NCI-H748 treated with DMSO at 0.1 percent for 48 hours (cell line): ENCODE measurements around the gene SLC22A3.
"Not testable (repeated sequence)": the region's sequence is repeated elsewhere in the genome, so short reads cannot be mapped to it uniquely, and the experiment has no call there.

Source experiments
- DNase-seq: peaks from one replicate; lab custom pipeline; 2025; lab: John Stamatoyannopoulos, UW

The SLC22A3 gene

DNA sequence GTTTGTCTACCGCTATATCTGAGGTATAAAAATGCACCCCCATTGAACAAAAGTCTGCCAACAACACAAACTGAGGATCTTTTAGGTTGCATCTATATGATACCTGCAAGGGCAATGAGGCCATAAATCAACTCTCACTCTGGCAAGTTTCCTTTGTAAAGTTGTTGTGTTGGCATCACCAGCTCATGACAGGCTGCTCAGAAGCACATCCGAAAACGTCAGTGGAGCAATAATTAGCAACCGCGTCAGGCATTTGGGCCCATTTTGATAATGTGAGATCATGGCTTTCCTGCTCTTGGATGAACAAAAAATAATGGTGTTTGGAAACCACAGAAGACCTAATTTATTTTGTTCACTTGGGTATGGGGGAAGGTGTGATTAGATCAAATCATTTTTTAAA, 12.0 kb upstream of the SLC22A3 start:
- no peak for DNase-seq

GRCh38 chr6:160337301-160337700, 10.9 kb upstream of the SLC22A3 start:
- DNase-seq = no peak

GRCh38 chr6:160337991-160338390, 10.2 kb upstream of the SLC22A3 start:
- no peak for DNase-seq

DNA sequence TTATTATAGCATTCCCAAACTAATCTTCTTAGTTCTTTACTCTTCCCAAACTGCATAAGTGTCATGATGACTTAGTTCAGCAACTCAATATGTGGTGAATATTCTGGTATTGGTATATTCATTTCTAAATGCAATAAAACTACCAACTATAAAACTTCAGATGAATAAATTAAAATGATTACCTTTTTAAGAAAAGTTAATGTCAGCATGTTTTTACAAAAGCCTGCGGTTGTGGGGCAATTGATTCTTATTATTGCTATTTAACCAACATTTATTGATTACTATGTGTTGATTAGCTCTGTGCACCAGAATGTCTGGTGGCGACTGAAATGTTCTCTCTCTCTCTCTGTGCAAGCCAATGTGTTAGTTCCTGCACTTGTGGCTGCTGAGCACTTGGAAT, 5.0 kb upstream of the SLC22A3 start:
- DNase-seq = no peak

GRCh38 chr6:160344271-160344670, 3.9 kb upstream of the SLC22A3 start:
- DNase-seq = no peak

DNA sequence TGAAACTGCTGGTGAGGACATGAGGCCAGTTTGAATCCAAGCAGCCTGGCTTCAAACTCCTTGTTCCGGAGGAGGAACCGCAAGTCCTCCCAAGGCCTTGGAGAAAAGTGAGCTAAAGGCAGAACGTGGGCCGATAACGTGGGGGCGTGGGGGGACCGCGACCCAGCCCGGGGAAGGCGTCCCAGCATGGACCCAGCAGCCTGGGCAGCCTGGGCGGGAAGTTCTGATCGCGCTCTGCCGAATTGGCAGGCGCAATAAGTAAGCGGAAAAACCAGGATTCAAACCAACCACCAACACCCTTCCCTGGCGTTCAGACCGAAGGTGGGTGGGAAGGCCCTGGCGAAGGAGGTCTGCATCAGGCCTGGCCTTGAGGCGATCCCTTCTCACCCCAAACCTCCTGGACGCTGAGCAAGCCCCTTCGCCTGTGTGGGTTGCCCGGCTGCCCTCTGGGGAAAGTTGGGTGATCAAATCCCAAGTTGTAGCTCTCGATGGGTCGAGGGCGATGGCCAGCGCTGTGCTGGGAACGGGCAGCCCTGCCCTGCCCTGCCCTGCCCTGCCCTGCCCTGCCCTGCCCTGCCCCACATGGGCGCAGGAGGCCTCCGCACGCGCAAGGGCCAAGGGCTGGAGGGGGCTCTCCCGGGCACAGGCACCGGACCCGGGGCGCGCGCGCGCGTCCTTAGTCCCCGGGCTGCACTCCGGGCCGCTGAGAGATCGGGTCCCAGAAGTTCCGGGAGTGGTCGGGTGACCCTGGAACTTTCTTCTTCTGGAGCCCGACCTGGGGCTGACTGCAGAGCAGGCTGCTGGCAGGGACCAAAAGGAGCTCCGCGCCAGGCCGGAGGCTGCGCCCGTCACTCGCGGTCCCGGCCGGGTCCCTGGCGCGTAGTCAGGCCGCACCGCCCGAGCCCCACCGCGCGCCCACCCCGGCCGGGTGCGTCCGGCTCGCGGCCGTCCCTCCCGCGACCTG, 637 bp upstream of the SLC22A3 start:
- no peak for DNase-seq

- DNase-seq = no peak
Measured at GRCh38 chr6:160349020-160349441, 853 bp downstream of the SLC22A3 start.

GRCh38 chr6:160349814-160350350, 1.7 kb downstream of the SLC22A3 start:
- DNase-seq = no peak

GRCh38 chr6:160353950-160354496, 5.8 kb downstream of the SLC22A3 start:
- DNase-seq = no peak

- DNase-seq = no peak
Measured at GRCh38 chr6:160355001-160355400, 6.8 kb downstream of the SLC22A3 start.

- DNase-seq = no peak
Measured at GRCh38 chr6:160356074-160356744, 8.0 kb downstream of the SLC22A3 start.

GRCh38 chr6:160357088-160357487, 8.9 kb downstream of the SLC22A3 start:
- no peak for DNase-seq

- DNase-seq = no peak
Measured at GRCh38 chr6:160358225-160359119, 10.3 kb downstream of the SLC22A3 start.

DNA sequence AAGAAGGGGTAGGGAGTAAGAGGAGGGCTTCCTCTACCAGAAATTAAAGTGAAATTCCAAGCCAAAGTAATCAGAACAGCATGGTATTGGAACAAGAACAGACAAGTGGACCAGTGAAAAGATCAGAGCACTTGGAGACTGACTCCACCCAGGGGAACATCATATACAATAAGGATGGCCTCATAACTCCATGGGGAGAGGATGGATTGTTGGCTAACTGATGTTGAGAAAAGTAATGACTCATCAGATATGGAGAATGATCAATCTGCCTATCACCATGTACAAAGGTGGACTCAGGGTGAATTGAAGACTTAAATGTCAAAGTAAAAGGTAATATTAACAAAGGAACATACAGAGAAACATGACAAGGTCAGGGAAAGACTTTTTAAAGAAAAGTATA, 12.8 kb downstream of the SLC22A3 start:
- no peak for DNase-seq

DNA sequence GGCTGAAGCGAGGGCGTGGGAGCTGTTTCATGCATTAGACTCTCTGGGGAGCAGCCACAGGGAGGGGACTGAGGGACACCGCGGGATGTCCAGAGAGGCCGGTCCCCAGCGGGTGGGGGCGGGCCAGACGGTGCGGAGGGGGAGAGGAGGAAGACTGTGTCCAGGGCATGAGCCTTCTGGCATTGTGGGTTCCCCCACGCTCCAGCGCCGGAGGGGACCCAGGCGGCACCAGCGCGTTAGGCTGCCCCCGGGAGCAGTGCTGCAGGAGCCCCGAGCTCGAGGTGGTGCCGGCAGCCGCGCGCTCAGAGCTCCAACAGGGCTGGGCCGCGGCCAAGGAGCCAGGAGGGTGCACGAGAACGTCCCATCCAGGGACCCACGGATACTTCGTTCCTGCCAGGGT, 14.4 kb downstream of the SLC22A3 start:
- no peak for DNase-seq

- DNase-seq = no peak
Measured at GRCh38 chr6:160363016-160363996, 15.1 kb downstream of the SLC22A3 start.

GRCh38 chr6:160365117-160365516, 16.9 kb downstream of the SLC22A3 start:
- no peak for DNase-seq

DNA sequence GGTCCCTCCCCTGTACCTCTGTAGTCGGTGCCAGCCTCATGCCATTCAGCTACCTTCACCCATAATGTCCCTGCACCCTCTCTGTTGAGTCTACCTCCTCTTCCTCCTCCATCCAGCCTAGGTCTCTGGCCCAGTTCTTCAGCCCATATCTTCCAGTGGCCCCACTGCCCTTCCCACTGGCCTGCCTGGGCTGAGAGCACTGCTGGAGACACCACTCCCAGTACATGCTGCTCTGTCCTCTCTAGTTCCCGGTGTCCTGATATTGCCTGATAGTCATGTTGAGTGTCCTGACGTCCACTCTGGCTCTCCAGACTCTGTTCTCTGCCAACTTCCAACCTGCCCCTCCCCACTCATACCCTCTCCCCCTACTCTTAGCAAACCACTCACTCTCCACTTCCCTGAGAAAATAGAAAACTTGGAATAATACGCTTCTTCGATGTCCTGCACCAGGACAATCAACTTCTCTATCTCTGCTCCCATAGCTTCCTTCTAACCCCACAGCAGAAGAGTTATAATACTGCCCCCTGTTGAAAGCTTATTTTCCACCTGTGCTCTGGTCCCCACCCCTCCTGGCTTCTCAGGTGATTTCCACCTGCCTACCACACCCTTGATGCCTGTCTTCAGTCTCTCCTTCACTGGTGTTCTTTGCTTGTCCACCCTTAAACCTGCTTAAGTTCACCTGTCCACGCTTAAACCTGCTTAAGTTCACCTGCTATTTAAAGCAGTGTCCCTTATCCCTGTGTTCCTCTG, 19.8 kb downstream of the SLC22A3 start:
- DNase-seq = no peak

DNA sequence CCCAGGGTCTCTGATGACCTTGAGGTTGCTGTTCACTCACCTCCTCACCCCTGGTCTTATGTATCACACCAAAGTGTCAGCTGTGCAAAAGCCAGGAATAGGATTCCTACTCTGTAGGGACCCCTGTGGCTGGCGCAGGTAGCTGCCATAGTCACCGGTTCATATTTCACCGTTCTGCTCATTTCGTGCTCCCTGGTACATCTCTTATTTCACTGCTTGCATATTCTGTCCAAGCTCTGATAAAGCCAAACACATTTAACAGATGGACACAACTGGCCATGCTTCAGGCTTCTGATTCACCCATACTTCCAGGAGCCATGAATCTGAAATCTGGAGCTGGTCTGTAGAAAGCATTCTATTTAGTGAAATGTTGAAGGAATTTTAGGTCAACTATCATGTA, 20.5 kb downstream of the SLC22A3 start:
- no peak for DNase-seq

DNA sequence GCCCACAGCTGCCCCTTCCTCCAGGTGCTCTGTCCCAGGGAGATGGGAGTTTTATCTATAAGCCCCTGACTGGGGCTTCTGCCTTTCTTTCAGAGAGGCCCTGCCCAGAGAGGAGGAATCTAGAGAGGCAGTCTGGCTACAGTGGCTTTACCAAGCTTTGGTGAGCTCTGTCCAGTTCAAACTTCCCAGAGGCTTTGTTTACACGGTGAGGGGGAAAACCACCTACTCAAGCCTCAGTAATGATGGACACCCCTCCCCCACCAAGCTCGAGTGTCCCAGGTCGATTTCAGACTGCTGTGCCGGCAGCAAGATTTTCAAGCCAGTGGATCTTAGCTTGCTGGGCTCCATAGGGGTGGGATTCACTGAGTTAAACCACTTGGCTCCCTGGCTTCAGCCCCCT, 25.4 kb downstream of the SLC22A3 start:
- not testable (repeated sequence) for DNase-seq
